HepG2 (cell line): ENCODE data around the gene LCA5. TPM values are rescaled to one million over a fixed set of nuclear protein-coding genes. Genes with fewer than 3 reads are reported as not detected.

ENCODE experiments used
- CHD4 ChIP-seq: fragments of 200-600 bp; sonication (generic); IDR thresholded peaks from 2 replicates; pipeline ENCODE4 v1.7.0; 2017; ENCODE audit warnings: mild to moderate bottlenecking, low read length, borderline replicate concordance
- ERF ChIP-seq: IDR thresholded peaks from 2 replicates; pipeline ENCODE4 v1.6.1; 2018; ENCODE audit warnings: missing biosample characterization, missing genetic modification reagents
- GABPA ChIP-seq, 2 experiments: IDR thresholded peaks; 2 replicates each; pipeline ENCODE4 v1.6.1; 2011 to 2016; ENCODE audit warnings: low read depth in 2 of 2, low read length in 1 of 2, missing biosample characterization in 1 of 2, missing genetic modification characterization in 1 of 2
- GPBP1L1 ChIP-seq: sonication (generic); formaldehyde crosslinking; IDR thresholded peaks from 2 replicates; pipeline ENCODE4 v1.5.0; 2020; ENCODE audit warnings: mild to moderate bottlenecking, missing genetic modification reagents
- MBNL3 ChIP-seq: fragments of 250-450 bp; sonication (Bioruptor Pico); conservative IDR thresholded peaks from 2 replicates; pipeline ENCODE4 v1.8.0; 2022; ENCODE audit warnings: mild to moderate bottlenecking, inconsistent platforms
- MED1 ChIP-seq: sonication (generic); formaldehyde crosslinking; IDR thresholded peaks from 2 replicates; pipeline ENCODE4 v1.4.0; 2020; ENCODE audit warnings: missing genetic modification reagents
- POLR2G ChIP-seq: fragments of 200-400 bp; formaldehyde crosslinking; IDR thresholded peaks from 2 replicates; pipeline ENCODE4 v1.6.1; 2018; ENCODE audit warnings: mild to moderate bottlenecking, low read depth, low read length, moderate library complexity
- PRDM15 ChIP-seq: sonication (generic); formaldehyde crosslinking; IDR thresholded peaks from 2 replicates; pipeline ENCODE4 v1.4.0; 2020; ENCODE audit warnings: missing genetic modification reagents
- THYN1 ChIP-seq: sonication (generic); formaldehyde crosslinking; IDR thresholded peaks from 2 replicates; pipeline ENCODE4 v1.8.1; 2023; ENCODE audit warnings: low read depth, mild to moderate bottlenecking, moderate library complexity, missing genetic modification reagents, borderline replicate concordance
- TRIM24 ChIP-seq: sonication (generic); formaldehyde crosslinking; IDR thresholded peaks from 2 replicates; pipeline ENCODE4 v1.8.0; 2022; ENCODE audit warnings: mild to moderate bottlenecking, missing genetic modification reagents
- XRCC5 ChIP-seq: fragments of 200-400 bp; formaldehyde crosslinking; optimal IDR thresholded peaks from 2 replicates; pipeline ENCODE3; 2017; ENCODE audit warnings: mild to moderate bottlenecking, low read length
- ZNF275 ChIP-seq: sonication (generic); formaldehyde crosslinking; IDR thresholded peaks from 2 replicates; pipeline ENCODE4 v1.8.0; 2022; ENCODE audit warnings: missing genetic modification reagents, mild to moderate bottlenecking, inconsistent platforms, borderline replicate concordance
- ZNF280D ChIP-seq: sonication (generic); formaldehyde crosslinking; IDR thresholded peaks from 2 replicates; pipeline ENCODE4 v1.5.1; 2020; ENCODE audit warnings: mild to moderate bottlenecking, missing genetic modification reagents
- ZNF577 ChIP-seq: sonication (generic); formaldehyde crosslinking; IDR thresholded peaks from 2 replicates; pipeline ENCODE4 v1.4.0; 2020; ENCODE audit warnings: mild to moderate bottlenecking, low read depth, missing genetic modification reagents, borderline replicate concordance
- ZNF775 ChIP-seq: sonication (generic); formaldehyde crosslinking; IDR thresholded peaks from 2 replicates; pipeline ENCODE4 v1.4.0; 2020; ENCODE audit warnings: missing genetic modification reagents, mild to moderate bottlenecking, moderate library complexity, borderline replicate concordance
- polyA plus RNA-seq, 8 experiments: library from polyadenylated mRNA; depleted of rRNA in 3 of 8; stranded (reverse) in 7 of 8; unstranded in 1 of 8; fragments of >200 nt; fragmentation: Illumina TruSeq in 4 of 8; extraction: Trizol in 4 of 8; gene quantifications; 2 replicates each; pipeline versions ENCODE4 v1.2.1 to v1.2.3, GENCODE V29; 2011 to 2016; ENCODE audit warnings: low read depth in 4 of 8, missing spikeins in 1 of 8, mixed read lengths in 1 of 8; ENCODE audit not compliant: insufficient read depth in 1 of 8
- total RNA-seq, 5 experiments: library from RNA; depleted of rRNA; stranded (reverse); fragments of >200 nt; fragmentation: Illumina TruSeq; extraction: Trizol; gene quantifications; 2 replicates each; pipeline ENCODE4 v1.2.3, GENCODE V29; 2016; ENCODE audit warnings: low read depth in 1 of 5
- TF ChIP-seq, protein P1 (sequence below): sonication (generic); formaldehyde crosslinking; conservative IDR thresholded peaks from 2 replicates; pipeline ENCODE4 v1.8.1; 2023; ENCODE audit warnings: missing genetic modification reagents

The LCA5 gene
- total and polyA plus RNA-seq, 2 of the 13 experiments (the other 11 are each of a cell fraction or from before 2014, with no cell fraction given), result 0.84 to 4.6 TPM

GRCh38 chr6:79536954-79537747, at the start of gene LCA5 (continued):
- no peak for TF ChIP-seq ZNF775
- TF ChIP-seq ZNF280D, result peak; percentile 34; the same call in 1 of the 2 replicates
- peak; percentile 29; the same call in 1 of the 2 replicates for TF ChIP-seq ERF (CRISPR knock-in tag)
- no peak for TF ChIP-seq THYN1 (CRISPR knock-in tag)
- TF ChIP-seq XRCC5, result peak; percentile 21
- no peak for TF ChIP-seq MBNL3 (CRISPR knock-in tag)
- no peak for TF ChIP-seq MED1 (CRISPR knock-in tag)
- TF ChIP-seq, protein P1, sequence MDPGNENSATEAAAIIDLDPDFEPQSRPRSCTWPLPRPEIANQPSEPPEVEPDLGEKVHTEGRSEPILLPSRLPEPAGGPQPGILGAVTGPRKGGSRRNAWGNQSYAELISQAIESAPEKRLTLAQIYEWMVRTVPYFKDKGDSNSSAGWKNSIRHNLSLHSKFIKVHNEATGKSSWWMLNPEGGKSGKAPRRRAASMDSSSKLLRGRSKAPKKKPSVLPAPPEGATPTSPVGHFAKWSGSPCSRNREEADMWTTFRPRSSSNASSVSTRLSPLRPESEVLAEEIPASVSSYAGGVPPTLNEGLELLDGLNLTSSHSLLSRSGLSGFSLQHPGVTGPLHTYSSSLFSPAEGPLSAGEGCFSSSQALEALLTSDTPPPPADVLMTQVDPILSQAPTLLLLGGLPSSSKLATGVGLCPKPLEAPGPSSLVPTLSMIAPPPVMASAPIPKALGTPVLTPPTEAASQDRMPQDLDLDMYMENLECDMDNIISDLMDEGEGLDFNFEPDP (CRISPR knock-in tag), result no peak
- TF ChIP-seq CHD4, result no peak
- peak; percentile 89 for TF ChIP-seq POLR2G
- TF ChIP-seq ZNF577 (CRISPR knock-in tag), result no peak
- TF ChIP-seq PRDM15, result peak; percentile 93
- TF ChIP-seq ZNF275 (CRISPR knock-in tag), result no peak
- no peak for TF ChIP-seq GABPA (IDR thresholded peaks at IDR 0.05; ENCODE audit: low read depth, low read length)
- no peak for TF ChIP-seq GABPA (CRISPR knock-in tag; IDR thresholded peaks at IDR 0.05; ENCODE audit: low read depth)
- no peak for TF ChIP-seq GPBP1L1
- TF ChIP-seq TRIM24 (CRISPR knock-in tag), result no peak
